Smooth muscle cell (in vitro differentiated cells): ENCODE data around the gene TBC1D7. TPM values are rescaled to one million over a fixed set of nuclear protein-coding genes. Genes with fewer than 3 reads are reported as not detected.

Experiments
- DNase-seq: peaks from one replicate; lab custom pipeline; 2025; ENCODE audit not compliant: unreplicated experiment; lab: John Stamatoyannopoulos, UW
- H2AFZ ChIP-seq: fragments of 200-600 bp; sonication (generic); 2 replicates; pipeline ENCODE4 v1.6.0; 2016; ENCODE audit warnings: antibody characterized with exemption, low read depth, mild to moderate bottlenecking
- H3F3A ChIP-seq: fragments of 200-600 bp; sonication (generic); 2 replicates; pipeline ENCODE4 v1.6.0; 2017; ENCODE audit warnings: antibody characterized with exemption, low read depth
- H3K27ac ChIP-seq: fragments of 200-600 bp; sonication (generic); 2 replicates; pipeline ENCODE4 v1.5.1; 2016; ENCODE audit warnings: low read depth, mild to moderate bottlenecking
- H3K27me3 ChIP-seq: fragments of 200-600 bp; sonication (generic); 2 replicates; pipeline ENCODE4 v1.6.1; 2016; ENCODE audit warnings: low read depth, mild to moderate bottlenecking
- H3K36me3 ChIP-seq: fragments of 200-600 bp; sonication (generic); 2 replicates; pipeline ENCODE4 v1.5.1; 2016; ENCODE audit warnings: low read depth
- H3K4me1 ChIP-seq: fragments of 200-600 bp; sonication (generic); 2 replicates; pipeline ENCODE4 v1.5.1; 2016; ENCODE audit warnings: low read depth
- H3K4me2 ChIP-seq: fragments of 200-600 bp; sonication (generic); 2 replicates; pipeline ENCODE4 v1.6.0; 2016; ENCODE audit warnings: mild to moderate bottlenecking
- H3K4me3 ChIP-seq: fragments of 200-600 bp; sonication (generic); 2 replicates; pipeline ENCODE4 v1.5.1; 2016; ENCODE audit warnings: mild to moderate bottlenecking
- H3K79me2 ChIP-seq: fragments of 200-600 bp; sonication (generic); 2 replicates; pipeline ENCODE4 v1.6.0; 2016; ENCODE audit warnings: low read depth, mild to moderate bottlenecking
- H3K9ac ChIP-seq: fragments of 200-600 bp; sonication (generic); 2 replicates; pipeline ENCODE4 v1.6.0; 2016; ENCODE audit warnings: low read depth
- H3K9me3 ChIP-seq: fragments of 200-600 bp; sonication (generic); replicated peaks from 2 replicates; pipeline ENCODE4 v1.5.1; 2016; ENCODE audit warnings: low read depth
- H4K20me1 ChIP-seq: fragments of 200-600 bp; sonication (generic); 2 replicates; pipeline ENCODE4 v1.6.0; 2016; ENCODE audit warnings: low read depth
- CTCF ChIP-seq: fragments of 200-600 bp; sonication (generic); IDR thresholded peaks from 2 replicates; pipeline ENCODE4 v1.5.1; 2017; ENCODE audit warnings: borderline replicate concordance, mild to moderate bottlenecking, antibody characterized with exemption; ENCODE audit not compliant: insufficient read depth, poor library complexity, severe bottlenecking
- WGBS: methylation state at CpG from one replicate; pipeline ENCODE4 v1.1.7; 2016; ENCODE audit warnings: low lambda C conversion rate; 5-methylcytosine and 5-hydroxymethylcytosine counted together
- polyA plus RNA-seq: library from polyadenylated mRNA; unstranded; fragments of >200 nt; fragmentation: Nextera tagmentation; extraction: Ambion mirVana; gene quantifications from 2 replicates; pipeline ENCODE4 v1.2.1, GENCODE V29; 2016
- total RNA-seq: library from RNA; depleted of rRNA; stranded (reverse); fragments of >200 nt; gene quantifications from 2 replicates; pipeline ENCODE4 v1.2.3, GENCODE V29; 2014

TBC1D7 gene
- total and polyA plus RNA-seq, 2 experiments from 2014 or later = 21.1 to 39.6 TPM

- Histone ChIP-seq H3K4me2 (peak overlapping the region; percentile 57), H3K79me2 (no peaks in the 10 kb centered on the region), H3K9ac (peak overlapping the region; percentile 28), H3K4me3 (no peak overlapping the region), H3F3A (peaks cover 13% of the 10 kb centered on the region), H3K9me3 (no peaks in the 10 kb centered on the region), H4K20me1 (no peaks in the 10 kb centered on the region), H2AFZ (no peak overlapping the region), H3K27me3 (no peaks in the 10 kb centered on the region), H3K4me1 (peaks cover 8% of the 10 kb centered on the region), H3K27ac (peak overlapping the region; percentile 73), H3K36me3 (no peaks in the 10 kb centered on the region)
- no peak for DNase-seq
- 40% methylated on average over 10 of the region's 10 CpGs for WGBS
- TF ChIP-seq CTCF = no peak
Observed at GRCh38 chr6:13273202-13273930, 55.0 kb downstream of the TBC1D7 start.

- Histone ChIP-seq H3K27ac (peak overlapping the region; percentile 73), H3K9me3 (no peaks in the 10 kb centered on the region), H3K4me1 (peaks cover 8% of the 10 kb centered on the region), H3K4me2 (peak overlapping the region; percentile 57), H3F3A (peaks cover 13% of the 10 kb centered on the region), H3K27me3 (no peaks in the 10 kb centered on the region), H4K20me1 (no peaks in the 10 kb centered on the region), H3K79me2 (no peaks in the 10 kb centered on the region), H3K9ac (no peak overlapping the region), H3K36me3 (no peaks in the 10 kb centered on the region), H2AFZ (no peak overlapping the region), H3K4me3 (no peak overlapping the region)
- no peak for TF ChIP-seq CTCF
- 67% methylated on average over 24 of the region's 24 CpGs for WGBS
- DNase-seq = no peak
Observed at GRCh38 chr6:13272131-13273046, 55.9 kb downstream of the TBC1D7 start.

DNA sequence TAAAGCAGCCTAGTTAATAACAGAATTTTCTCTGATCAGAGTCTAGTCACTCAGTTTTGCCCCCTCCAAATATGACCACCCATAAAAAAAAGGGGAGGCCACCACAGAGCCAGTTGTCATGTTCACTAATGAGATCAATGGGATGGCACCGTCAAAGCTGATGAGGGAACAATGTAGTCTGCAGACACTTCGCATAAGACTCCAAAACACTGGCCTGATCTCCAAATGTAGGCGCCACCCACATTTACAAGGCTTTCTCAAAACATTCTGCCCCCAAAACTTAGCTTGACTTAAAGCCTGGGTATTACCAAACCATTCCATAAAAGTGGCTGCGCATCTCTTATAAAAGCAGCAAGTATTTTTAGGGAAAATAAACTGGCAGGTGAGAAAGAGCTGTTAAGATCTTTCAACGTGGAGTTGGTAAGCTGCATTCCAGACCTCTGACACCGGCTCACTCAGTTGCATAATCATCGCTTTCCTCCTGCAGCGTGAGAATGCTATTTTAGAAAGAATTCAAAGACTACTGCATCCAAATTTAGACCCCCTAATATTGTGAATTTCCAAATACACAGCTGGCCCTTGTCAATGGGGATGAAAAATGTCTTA lies 59.3 kb downstream of the TBC1D7 start:
- Histone ChIP-seq H3K27ac (no peak overlapping the region), H3K9ac (no peak overlapping the region), H3K9me3 (no peaks in the 10 kb centered on the region), H3K79me2 (no peaks in the 10 kb centered on the region), H3K4me2 (no peak overlapping the region), H4K20me1 (no peaks in the 10 kb centered on the region), H3K4me1 (peaks cover 8% of the 10 kb centered on the region), H3K4me3 (no peak overlapping the region), H2AFZ (no peak overlapping the region), H3K27me3 (no peaks in the 10 kb centered on the region), H3K36me3 (no peaks in the 10 kb centered on the region), H3F3A (peaks cover 5% of the 10 kb centered on the region)
- TF ChIP-seq CTCF = no peak
- no peak for DNase-seq
- WGBS = 36% methylated on average over 8 of the region's 8 CpGs
